Right atrium auricular region (tissue), 2 donors: ENCODE data around the gene DLX6. TPM values are rescaled to one million over a fixed set of nuclear protein-coding genes. Genes with fewer than 3 reads are reported as not detected.

Source experiments
- DNase-seq: peaks from one replicate; pipeline ENCODE4 v3.0.0-alpha.2; 2019; ENCODE audit warnings: low spot score
- H3K27ac ChIP-seq, 2 donors: fragments of 200-600 bp; sonication (generic); 1 replicate in 1 of 2; 2 replicates in 1 of 2; pipeline ENCODE4 v1.5.1; 2016 to 2019
- H3K27me3 ChIP-seq, 2 donors: fragments of 200-600 bp; sonication (generic); one replicate each; pipeline versions ENCODE4 v1.5.1 to v1.6.0; 2017 to 2019
- H3K36me3 ChIP-seq: fragments of 200-600 bp; sonication (generic); one replicate; pipeline ENCODE4 v1.5.1; 2016
- H3K4me1 ChIP-seq, 2 donors: fragments of 200-600 bp; sonication (generic); one replicate each; pipeline versions ENCODE4 v1.5.1 to v1.6.0; 2017 to 2019
- H3K4me3 ChIP-seq, 2 donors: fragments of 200-600 bp; sonication (generic); 1 replicate in 1 of 2; 2 replicates in 1 of 2; pipeline ENCODE4 v1.5.1; 2017 to 2019; ENCODE audit warnings: mild to moderate bottlenecking in 1 of 2, moderate library complexity in 1 of 2
- H3K9me3 ChIP-seq, 2 donors: fragments of 200-600 bp; sonication (generic); one replicate each; pipeline ENCODE4 v1.5.1; 2019
- total RNA-seq, 2 donors: library from RNA; depleted of rRNA; stranded (reverse); fragments of >200 nt; gene quantifications; one replicate each; pipeline ENCODE4 v1.1.0, GENCODE V29; 2016
- TF ChIP-seq, protein P1 (sequence below), 2 donors: fragments of 200-600 bp; sonication (generic); IDR thresholded peaks; one replicate each; pipeline ENCODE4 v1.5.1; 2019; ENCODE audit warnings: antibody characterized with exemption in 2 of 2

DLX6 gene
- total RNA-seq, 2 donors from 2014 or later: not detected

DNA sequence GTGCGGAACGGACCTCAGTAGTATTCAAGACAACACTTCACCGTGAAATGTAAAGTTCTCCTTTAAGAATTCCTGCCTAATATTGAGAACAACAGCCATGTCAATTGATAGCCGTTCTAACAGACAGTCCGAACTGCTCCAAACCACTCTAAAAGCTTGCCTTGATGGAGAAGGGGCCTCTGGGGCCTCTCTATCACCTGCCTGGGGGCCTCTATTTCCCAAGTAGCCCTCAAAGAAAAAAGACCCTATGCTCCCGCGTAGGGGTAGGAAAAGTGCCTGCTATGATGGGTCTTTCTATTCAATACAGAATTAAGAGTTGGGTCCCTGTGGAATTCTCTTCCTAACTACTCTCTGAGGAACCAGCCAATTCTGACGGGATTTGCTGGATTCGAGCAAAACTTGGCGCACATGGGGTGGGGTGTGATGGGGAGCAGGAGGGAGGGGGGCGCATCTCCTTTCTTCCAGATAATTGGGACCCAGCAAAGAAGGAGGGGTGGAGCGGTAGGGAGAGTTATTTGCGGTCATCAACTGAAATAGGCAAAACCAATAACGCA lies 8.3 kb upstream of the DLX6 start:
- H3K27ac ChIP-seq: no peak overlapping the region
- peaks cover 0 to 14% of the 10 kb centered on the region in 2 donors for H3K4me1 ChIP-seq
- no peak for DNase-seq
- no peaks in the 10 kb centered on the region for H3K9me3 ChIP-seq
- TF ChIP-seq, protein P1, sequence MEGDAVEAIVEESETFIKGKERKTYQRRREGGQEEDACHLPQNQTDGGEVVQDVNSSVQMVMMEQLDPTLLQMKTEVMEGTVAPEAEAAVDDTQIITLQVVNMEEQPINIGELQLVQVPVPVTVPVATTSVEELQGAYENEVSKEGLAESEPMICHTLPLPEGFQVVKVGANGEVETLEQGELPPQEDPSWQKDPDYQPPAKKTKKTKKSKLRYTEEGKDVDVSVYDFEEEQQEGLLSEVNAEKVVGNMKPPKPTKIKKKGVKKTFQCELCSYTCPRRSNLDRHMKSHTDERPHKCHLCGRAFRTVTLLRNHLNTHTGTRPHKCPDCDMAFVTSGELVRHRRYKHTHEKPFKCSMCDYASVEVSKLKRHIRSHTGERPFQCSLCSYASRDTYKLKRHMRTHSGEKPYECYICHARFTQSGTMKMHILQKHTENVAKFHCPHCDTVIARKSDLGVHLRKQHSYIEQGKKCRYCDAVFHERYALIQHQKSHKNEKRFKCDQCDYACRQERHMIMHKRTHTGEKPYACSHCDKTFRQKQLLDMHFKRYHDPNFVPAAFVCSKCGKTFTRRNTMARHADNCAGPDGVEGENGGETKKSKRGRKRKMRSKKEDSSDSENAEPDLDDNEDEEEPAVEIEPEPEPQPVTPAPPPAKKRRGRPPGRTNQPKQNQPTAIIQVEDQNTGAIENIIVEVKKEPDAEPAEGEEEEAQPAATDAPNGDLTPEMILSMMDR (IDR thresholded peaks at IDR 0.05): no peak
- H3K4me3 ChIP-seq: no peak overlapping the region
- H3K27me3 ChIP-seq: peaks cover 42 to 86% of the 10 kb centered on the region in 2 donors
- H3K36me3 ChIP-seq: no peaks in the 10 kb centered on the region

DNA sequence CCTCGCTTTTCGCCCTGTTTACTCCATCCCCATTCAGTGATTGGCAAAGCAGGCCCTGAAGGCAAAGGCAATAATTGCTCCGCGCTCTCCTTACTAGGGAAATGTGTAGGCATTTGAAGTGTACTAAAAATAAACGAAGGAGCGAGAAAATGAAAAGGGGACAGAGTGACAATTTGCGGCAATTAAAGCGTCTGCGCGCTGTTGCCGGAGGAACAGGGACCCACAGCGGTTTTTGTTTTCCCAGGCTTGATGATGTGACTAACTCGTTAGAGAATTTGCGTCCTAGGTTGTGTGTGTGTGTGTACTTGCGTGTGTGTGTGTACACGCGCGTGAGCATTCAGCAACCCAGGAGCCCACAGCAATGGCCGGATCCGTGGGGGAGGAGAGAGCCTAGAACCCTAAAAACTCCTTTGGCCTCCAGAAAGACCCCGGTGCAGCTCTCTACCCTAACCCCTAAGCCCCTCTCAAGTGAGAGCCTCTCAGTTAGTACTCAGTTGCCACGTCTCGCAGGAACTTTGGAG lies 7.8 kb upstream of the DLX6 start:
- Histone ChIP-seq H3K4me1 (peaks cover 0 to 8% of the 10 kb centered on the region in 2 donors), H3K4me3 (no peak overlapping the region), H3K36me3 (no peaks in the 10 kb centered on the region), H3K9me3 (no peaks in the 10 kb centered on the region), H3K27me3 (peaks cover 42 to 86% of the 10 kb centered on the region in 2 donors), H3K27ac (no peak overlapping the region)
- DNase-seq: no peak
- TF ChIP-seq, protein P1 (IDR thresholded peaks at IDR 0.05): no peak

- Histone ChIP-seq H3K27ac (no peak overlapping the region), H3K27me3 (peaks cover 43 to 86% of the 10 kb centered on the region in 2 donors), H3K36me3 (no peaks in the 10 kb centered on the region), H3K4me3 (no peak overlapping the region), H3K9me3 (no peaks in the 10 kb centered on the region), H3K4me1 (peaks cover 0 to 5% of the 10 kb centered on the region in 2 donors)
- TF ChIP-seq, protein P1 (IDR thresholded peaks at IDR 0.05): no peak
- DNase-seq: no peak
Measured at GRCh38 chr7:96998333-96998732, 7.0 kb upstream of the DLX6 start.

GRCh38 chr7:96998744-96999143 lies 6.6 kb upstream of the DLX6 start:
- no peak for DNase-seq
- no peaks in the 10 kb centered on the region for H3K36me3 ChIP-seq
- no peak overlapping the region for H3K27ac ChIP-seq
- TF ChIP-seq, protein P1 (IDR thresholded peaks at IDR 0.05): no peak
- H3K4me1 ChIP-seq: peaks cover 0 to 5% of the 10 kb centered on the region in 2 donors
- no peak overlapping the region for H3K4me3 ChIP-seq
- H3K27me3 ChIP-seq: peaks cover 47 to 86% of the 10 kb centered on the region in 2 donors
- H3K9me3 ChIP-seq: no peaks in the 10 kb centered on the region

GRCh38 chr7:97001221-97001620 lies 4.1 kb upstream of the DLX6 start:
- H3K27me3 ChIP-seq: peaks cover 52 to 82% of the 10 kb centered on the region in 2 donors
- no peak overlapping the region for H3K27ac ChIP-seq
- peaks cover 0 to 19% of the 10 kb centered on the region in 2 donors for H3K4me1 ChIP-seq

More at GRCh38 chr7:97001221-97001620, 4.1 kb upstream of the DLX6 start:
- no peak for DNase-seq
- H3K4me3 ChIP-seq: no peak overlapping the region
- TF ChIP-seq, protein P1 (IDR thresholded peaks at IDR 0.05): no peak
- no peaks in the 10 kb centered on the region for H3K36me3 ChIP-seq
- H3K9me3 ChIP-seq: no peaks in the 10 kb centered on the region
